HepG2 (cell line): ENCODE measurements around the gene ADM. TPM values are rescaled to one million over a fixed set of nuclear protein-coding genes. Genes with fewer than 3 reads are reported as not detected.

ENCODE experiments used
- ATAC-seq: fragments of 200-7000 bp; cut with Tn5 transposase; 3 replicates; pipeline ENCODE4 v1.9.1; 2020; ENCODE audit warnings: mild to moderate bottlenecking, moderate library complexity
- BruUV-seq: library from RNA; stranded (reverse); fragments of 400-500 nt; replicated peaks from 2 replicates; lab custom pipeline; 2021; lab: Mats Ljungman, UMichigan
- CTCF ChIA-PET: fragments of 300-600 bp; formaldehyde crosslinking; extraction: SDS; loops from one replicate; lab custom pipeline; 2021; ENCODE audit warnings: low total read pairs, inconsistent platforms, low intra/inter-chr PET ratio; lab: Yijun Ruan, JAX
- POLR2A ChIA-PET: fragments of 350-600 bp; sonication (Branson Sonifier 250); formaldehyde crosslinking; loops from one replicate; lab custom pipeline; 2020; ENCODE audit warnings: antibody characterized with exemption, inconsistent platforms; lab: Yijun Ruan, JAX
- DNase-seq: peaks from one replicate; pipeline ENCODE4 v3.0.0-alpha.2; 2015; ENCODE audit warnings: low spot score
- FAIRE-seq: peaks from 3 replicates; lab custom pipeline; 2011; peaks lifted over from hg19 to GRCh38; lab: Jason Lieb, UNC
- H2AFZ ChIP-seq: one replicate; pipeline ENCODE4 v1.6.1; 2011; ENCODE audit warnings: low read length, inconsistent platforms
- H3K27ac ChIP-seq: fragments of 300-600 bp; 3 replicates; pipeline ENCODE4 v1.8.0; 2011; ENCODE audit warnings: mixed run types, mild to moderate bottlenecking, mixed read lengths, low read length, inconsistent platforms; ENCODE audit not compliant: insufficient read depth; ENCODE audit errors: extremely low read length
- H3K27me3 ChIP-seq, 2 experiments: fragments of 200-600 bp in 1 of 2; 2 replicates in 1 of 2; 3 replicates in 1 of 2; pipeline versions ENCODE4 v1.6.0 to v1.8.0; 2011; ENCODE audit warnings: low read length in 2 of 2, mild to moderate bottlenecking in 2 of 2, moderate library complexity in 2 of 2, inconsistent platforms in 1 of 2; ENCODE audit not compliant: insufficient read depth in 2 of 2, control insufficient read depth in 1 of 2
- H3K36me3 ChIP-seq, 2 experiments: fragments of 200-600 bp in 1 of 2; replicated peaks in 1 of 2; 2 replicates in 1 of 2; 3 replicates in 1 of 2; pipeline versions ENCODE4 v1.5.1 to v1.8.0; 2011; ENCODE audit warnings: low read length in 2 of 2, inconsistent platforms in 1 of 2; ENCODE audit not compliant: insufficient read depth in 2 of 2, control insufficient read depth in 1 of 2
- H3K4me1 ChIP-seq: 2 replicates; pipeline ENCODE4 v1.5.1; 2012; ENCODE audit warnings: low read length, inconsistent platforms; ENCODE audit not compliant: insufficient read depth
- H3K4me2 ChIP-seq: 2 replicates; pipeline ENCODE4 v1.6.0; 2011; ENCODE audit warnings: low read depth, low read length, inconsistent platforms
- H3K4me3 ChIP-seq, 3 experiments: fragments of 200-600 bp in 1 of 3; sonication (generic), shearing (Covaris generic) in 1 of 3; replicated peaks in 1 of 3; 2 replicates each; pipeline ENCODE4 v1.5.1; 2011 to 2016; ENCODE audit warnings: low read length in 3 of 3, inconsistent platforms in 2 of 3, low read depth in 2 of 3, mild to moderate bottlenecking in 2 of 3, control low read depth in 1 of 3, mixed read lengths in 1 of 3; ENCODE audit not compliant: insufficient read depth in 1 of 3
- H3K79me2 ChIP-seq: one replicate; pipeline ENCODE4 v1.6.1; 2011; ENCODE audit warnings: low read length, inconsistent platforms; ENCODE audit not compliant: insufficient read depth
- H3K9ac ChIP-seq: 2 replicates; pipeline ENCODE4 v1.6.0; 2011; ENCODE audit warnings: mild to moderate bottlenecking, low read depth, low read length, inconsistent platforms; ENCODE audit not compliant: insufficient read depth
- H3K9me3 ChIP-seq: 2 replicates; pipeline ENCODE4 v1.5.1; 2012; ENCODE audit warnings: mild to moderate bottlenecking, low read length
- H4K20me1 ChIP-seq: 2 replicates; pipeline ENCODE4 v1.6.0; 2011; ENCODE audit warnings: inconsistent platforms, mild to moderate bottlenecking, low read length, moderate library complexity; ENCODE audit not compliant: insufficient read depth
- FOSL2 ChIP-seq: sonication (generic); formaldehyde crosslinking; IDR thresholded peaks from 2 replicates; pipeline ENCODE4 v1.4.0; 2020; ENCODE audit warnings: missing genetic modification reagents
- GFI1 ChIP-seq: sonication (generic); formaldehyde crosslinking; IDR thresholded peaks from 2 replicates; pipeline ENCODE4 v1.5.0; 2020; ENCODE audit warnings: missing genetic modification reagents, mild to moderate bottlenecking, borderline replicate concordance
- GPBP1L1 ChIP-seq: sonication (generic); formaldehyde crosslinking; IDR thresholded peaks from 2 replicates; pipeline ENCODE4 v1.5.0; 2020; ENCODE audit warnings: mild to moderate bottlenecking, missing genetic modification reagents
- MED1 ChIP-seq: sonication (generic); formaldehyde crosslinking; IDR thresholded peaks from 2 replicates; pipeline ENCODE4 v1.4.0; 2020; ENCODE audit warnings: missing genetic modification reagents
- MLLT10 ChIP-seq: sonication (generic); formaldehyde crosslinking; IDR thresholded peaks from 2 replicates; pipeline ENCODE4 v1.4.0; 2020; ENCODE audit warnings: missing genetic modification reagents
- MZF1 ChIP-seq: sonication (generic); formaldehyde crosslinking; IDR thresholded peaks from 2 replicates; pipeline ENCODE4 v1.8.1; 2023; ENCODE audit warnings: mild to moderate bottlenecking, missing genetic modification reagents, borderline replicate concordance
- NFE2L2 ChIP-seq: fragments of 150-350 bp; IDR thresholded peaks from 2 replicates; pipeline ENCODE4 v1.6.1; 2014; ENCODE audit warnings: low read length
- NR2C2 ChIP-seq: sonication (generic); formaldehyde crosslinking; IDR thresholded peaks from 2 replicates; pipeline ENCODE4 v1.4.0; 2020; ENCODE audit warnings: missing genetic modification reagents, mild to moderate bottlenecking, moderate library complexity, borderline replicate concordance
- RAD21 ChIP-seq: fragments of 450-650 bp; formaldehyde crosslinking; IDR thresholded peaks from 2 replicates; pipeline ENCODE4 v1.5.0; 2020; ENCODE audit warnings: mild to moderate bottlenecking
- SMAD1 ChIP-seq: sonication (generic); formaldehyde crosslinking; IDR thresholded peaks from 2 replicates; pipeline ENCODE4 v1.4.0; 2020; ENCODE audit warnings: missing genetic modification reagents, low read depth, mild to moderate bottlenecking, borderline replicate concordance
- TBX2 ChIP-seq: sonication (generic); formaldehyde crosslinking; IDR thresholded peaks from 2 replicates; pipeline ENCODE4 v1.5.0; 2020; ENCODE audit warnings: missing genetic modification reagents, mild to moderate bottlenecking, borderline replicate concordance
- TEAD3 ChIP-seq: optimal IDR thresholded peaks from 2 replicates; pipeline ENCODE3; 2016; ENCODE audit warnings: borderline replicate concordance
- ZKSCAN1 ChIP-seq: fragments of 150-350 bp; IDR thresholded peaks from 2 replicates; pipeline ENCODE4 v1.6.1; 2014; ENCODE audit warnings: low read length
- ZNF652 ChIP-seq: IDR thresholded peaks from 2 replicates; pipeline ENCODE4 v1.6.1; 2016; ENCODE audit warnings: low read depth, borderline replicate concordance
- ZNF749 ChIP-seq: sonication (generic); formaldehyde crosslinking; IDR thresholded peaks from 2 replicates; pipeline ENCODE4 v1.8.0; 2022; ENCODE audit warnings: mild to moderate bottlenecking, missing genetic modification reagents, moderate library complexity, borderline replicate concordance
- WGBS: methylation state at CpG from one replicate; pipeline ENCODE4 v1.1.6; 2017; ENCODE audit warnings: low lambda C conversion rate; 5-methylcytosine and 5-hydroxymethylcytosine counted together
- in situ Hi-C: cut with HindIII; loops from 2 replicates; pipeline ENCODE4 v1.10.0; 2017; ENCODE audit warnings: low pct_unique_long_range_greater_than_20kb; ENCODE audit not compliant: extremely low pct_ligation_motif_present
- intact Hi-C: fragments of 100-400 bp; cut with micrococcal nuclease; formaldehyde crosslinking; loops from one replicate; pipeline ENCODE4 v1.10.0; 2022; ENCODE audit not compliant: unreplicated experiment
- polyA plus RNA-seq, 8 experiments: library from polyadenylated mRNA; depleted of rRNA in 3 of 8; stranded (reverse) in 7 of 8; unstranded in 1 of 8; fragments of >200 nt; fragmentation: Illumina TruSeq in 4 of 8; extraction: Trizol in 4 of 8; gene quantifications; 2 replicates each; pipeline versions ENCODE4 v1.2.1 to v1.2.3, GENCODE V29; 2011 to 2016; ENCODE audit warnings: low read depth in 4 of 8, missing spikeins in 1 of 8, mixed read lengths in 1 of 8; ENCODE audit not compliant: insufficient read depth in 1 of 8
- total RNA-seq, 5 experiments: library from RNA; depleted of rRNA; stranded (reverse); fragments of >200 nt; fragmentation: Illumina TruSeq; extraction: Trizol; gene quantifications; 2 replicates each; pipeline ENCODE4 v1.2.3, GENCODE V29; 2016; ENCODE audit warnings: low read depth in 1 of 5
- TF ChIP-seq, protein P1 (sequence below): sonication (generic); formaldehyde crosslinking; IDR thresholded peaks from 2 replicates; pipeline ENCODE4 v1.4.0; 2020; ENCODE audit warnings: mild to moderate bottlenecking, missing genetic modification reagents
- TF ChIP-seq, protein P2 (sequence below): sonication (generic); formaldehyde crosslinking; IDR thresholded peaks from 2 replicates; pipeline ENCODE4 v1.4.0; 2020; ENCODE audit warnings: low read depth, mild to moderate bottlenecking, missing genetic modification reagents

ADM gene
- total and polyA plus RNA-seq, 2 of the 13 experiments (the other 11 are each of a cell fraction or from before 2014, with no cell fraction given): 10.7 to 26.1 TPM

GRCh38 chr11:10322830-10323792 is 18.2 kb downstream of the ADM start (continued):
- no peak for TF ChIP-seq NR2C2 (CRISPR knock-in tag)
- TF ChIP-seq MED1 (CRISPR knock-in tag): peak; percentile 48
- no peak for TF ChIP-seq ZKSCAN1
- TF ChIP-seq TBX2 (CRISPR knock-in tag): peak; percentile 31; the same call in 1 of the 2 replicates
- peak; percentile 92 for TF ChIP-seq FOSL2 (CRISPR knock-in tag)
- TF ChIP-seq RAD21: peak; percentile 58; the same call in 1 of the 2 replicates
- TF ChIP-seq GPBP1L1 (CRISPR knock-in tag): no peak
- peak; percentile 61; the same call in 1 of the 2 replicates for TF ChIP-seq GFI1 (CRISPR knock-in tag)
- no peak for TF ChIP-seq ZNF652 (CRISPR knock-in tag)
- peak; percentile 26; the same call in 1 of the 2 replicates for TF ChIP-seq NFE2L2
- TF ChIP-seq TEAD3 (CRISPR knock-in tag): peak; percentile 48

GRCh38 chr11:10323793-10324170 is 18.9 kb downstream of the ADM start:
- Histone ChIP-seq H3K4me2 (no peak overlapping the region), H4K20me1 (no peaks in the 10 kb centered on the region), H3K27me3 (no peaks in the 10 kb centered on the region), H3K4me1 (peaks cover 78% of the 10 kb centered on the region), H3K9me3 (no peaks in the 10 kb centered on the region), H3K9ac (no peak overlapping the region), H3K79me2 (no peaks in the 10 kb centered on the region), H2AFZ (no peak overlapping the region), H3K4me3 (no peak overlapping the region), H3K36me3 (no peaks in the 10 kb centered on the region), H3K27ac (no peak overlapping the region)
- CTCF ChIA-PET: interaction anchor here (1.3 to 1.9 kb wide), 3 partner anchors 15 to 461 kb away, joined by 5 to 16 read pairs (median 5); no protein-coding TSS in a partner anchor
- ATAC-seq: no peak
- 86% methylated on average over 1 of the region's 1 CpG for WGBS
- no peak for FAIRE-seq
- POLR2A ChIA-PET: interaction anchor here (1.6 to 6.7 kb wide), 3 partner anchors 14 to 43 kb away, joined by 5 to 118 read pairs (median 8); partner anchors contain the start of gene ADM
- intact Hi-C loops (loop anchor here (2.0 to 5.0 kb wide), 2 partner anchors 15 to 461 kb away; no protein-coding TSS in a partner anchor), in situ Hi-C loops (loop anchor here (10.0 kb wide), 2 partner anchors 469 to 559 kb away; no protein-coding TSS in a partner anchor)
- no peak for DNase-seq
- no TSS peak for BruUV-seq
- TF ChIP-seq MLLT10 (CRISPR knock-in tag) (no peak), SMAD1 (no peak), ZNF749 (no peak), MZF1 (CRISPR knock-in tag) (no peak)
- TF ChIP-seq, protein P1, sequence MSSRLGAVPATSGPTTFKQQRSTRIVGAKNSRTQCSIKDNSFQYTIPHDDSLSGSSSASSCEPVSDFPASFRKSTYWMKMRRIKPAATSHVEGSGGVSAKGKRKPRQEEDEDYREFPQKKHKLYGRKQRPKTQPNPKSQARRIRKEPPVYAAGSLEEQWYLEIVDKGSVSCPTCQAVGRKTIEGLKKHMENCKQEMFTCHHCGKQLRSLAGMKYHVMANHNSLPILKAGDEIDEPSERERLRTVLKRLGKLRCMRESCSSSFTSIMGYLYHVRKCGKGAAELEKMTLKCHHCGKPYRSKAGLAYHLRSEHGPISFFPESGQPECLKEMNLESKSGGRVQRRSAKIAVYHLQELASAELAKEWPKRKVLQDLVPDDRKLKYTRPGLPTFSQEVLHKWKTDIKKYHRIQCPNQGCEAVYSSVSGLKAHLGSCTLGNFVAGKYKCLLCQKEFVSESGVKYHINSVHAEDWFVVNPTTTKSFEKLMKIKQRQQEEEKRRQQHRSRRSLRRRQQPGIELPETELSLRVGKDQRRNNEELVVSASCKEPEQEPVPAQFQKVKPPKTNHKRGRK (CRISPR knock-in tag): no peak
- TF ChIP-seq, protein P2, sequence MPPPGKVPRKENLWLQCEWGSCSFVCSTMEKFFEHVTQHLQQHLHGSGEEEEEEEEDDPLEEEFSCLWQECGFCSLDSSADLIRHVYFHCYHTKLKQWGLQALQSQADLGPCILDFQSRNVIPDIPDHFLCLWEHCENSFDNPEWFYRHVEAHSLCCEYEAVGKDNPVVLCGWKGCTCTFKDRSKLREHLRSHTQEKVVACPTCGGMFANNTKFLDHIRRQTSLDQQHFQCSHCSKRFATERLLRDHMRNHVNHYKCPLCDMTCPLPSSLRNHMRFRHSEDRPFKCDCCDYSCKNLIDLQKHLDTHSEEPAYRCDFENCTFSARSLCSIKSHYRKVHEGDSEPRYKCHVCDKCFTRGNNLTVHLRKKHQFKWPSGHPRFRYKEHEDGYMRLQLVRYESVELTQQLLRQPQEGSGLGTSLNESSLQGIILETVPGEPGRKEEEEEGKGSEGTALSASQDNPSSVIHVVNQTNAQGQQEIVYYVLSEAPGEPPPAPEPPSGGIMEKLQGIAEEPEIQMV (CRISPR knock-in tag): no peak
